GM12891 (cell line): ENCODE results near the gene PLA1A.
A peak's percentile ranks its signal among the peaks of the same experiment; 100 is the strongest.

Experiments used
- DNase-seq: peaks from one replicate; pipeline ENCODE4 v3.0.0; 2011; ENCODE audit warnings: low spot score; ENCODE audit not compliant: insufficient read length
- FAIRE-seq: peaks from 2 replicates; lab custom pipeline; 2011; peaks lifted over from hg19 to GRCh38; lab: Jason Lieb, UNC
- PAX5 ChIP-seq: IDR thresholded peaks from 2 replicates; pipeline ENCODE4 v1.6.1; 2011; ENCODE audit warnings: low read length, moderate library complexity, mild to moderate bottlenecking; ENCODE audit not compliant: insufficient read depth, severe bottlenecking
- POLR2A ChIP-seq: IDR thresholded peaks from 2 replicates; pipeline ENCODE4 v1.6.1; 2011; ENCODE audit warnings: low read depth, low read length, control low read depth
- POLR2AphosphoS5 ChIP-seq: IDR thresholded peaks from 2 replicates; pipeline ENCODE4 v1.6.1; 2011; ENCODE audit warnings: low read depth, low read length, control low read depth
- POU2F2 ChIP-seq: IDR thresholded peaks from 2 replicates; pipeline ENCODE4 v1.6.1; 2011; ENCODE audit warnings: low read depth, mild to moderate bottlenecking, control low read depth, low read length, moderate library complexity
- SPI1 ChIP-seq: IDR thresholded peaks from 2 replicates; pipeline ENCODE4 v1.6.1; 2011; ENCODE audit warnings: low read depth, low read length, control low read depth
- TAF1 ChIP-seq: IDR thresholded peaks from 2 replicates; pipeline ENCODE4 v1.6.1; 2011; ENCODE audit warnings: low read depth, low read length, control low read depth

The PLA1A gene

GRCh38 chr3:119635719-119636118 lies 38.0 kb downstream of the PLA1A start:
- no peak for FAIRE-seq
- no peak for TF ChIP-seq SPI1
- no peak for TF ChIP-seq TAF1
- no peak for TF ChIP-seq POLR2AphosphoS5
- TF ChIP-seq POU2F2: no peak
- no peak for TF ChIP-seq POLR2A
- TF ChIP-seq PAX5: no peak

DNA sequence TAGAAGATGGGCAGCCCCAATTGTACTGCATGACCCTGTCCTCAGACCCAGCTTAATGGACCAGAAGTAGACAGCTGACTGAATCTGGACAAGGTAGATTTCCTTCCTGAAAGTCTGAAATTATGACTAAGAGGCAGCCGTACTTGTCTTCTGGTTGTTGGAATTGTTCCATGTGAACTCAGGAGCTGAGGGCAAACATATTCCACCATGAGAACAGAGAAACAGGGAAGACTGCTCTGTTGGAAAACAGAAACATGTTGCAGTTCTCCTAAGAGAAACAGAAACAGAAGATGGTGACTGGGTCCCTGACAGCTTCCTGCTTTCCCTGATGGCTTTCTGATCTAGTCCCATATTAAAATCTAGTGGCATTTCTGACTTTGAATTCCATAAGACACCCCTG lies 38.6 kb downstream of the PLA1A start:
- DNase-seq: no peak
- no peak for TF ChIP-seq PAX5
- TF ChIP-seq TAF1: no peak
- no peak for TF ChIP-seq POU2F2
- FAIRE-seq: no peak

More at GRCh38 chr3:119635719-119636118, 38.0 kb downstream of the PLA1A start:
- no peak for DNase-seq

DNA sequence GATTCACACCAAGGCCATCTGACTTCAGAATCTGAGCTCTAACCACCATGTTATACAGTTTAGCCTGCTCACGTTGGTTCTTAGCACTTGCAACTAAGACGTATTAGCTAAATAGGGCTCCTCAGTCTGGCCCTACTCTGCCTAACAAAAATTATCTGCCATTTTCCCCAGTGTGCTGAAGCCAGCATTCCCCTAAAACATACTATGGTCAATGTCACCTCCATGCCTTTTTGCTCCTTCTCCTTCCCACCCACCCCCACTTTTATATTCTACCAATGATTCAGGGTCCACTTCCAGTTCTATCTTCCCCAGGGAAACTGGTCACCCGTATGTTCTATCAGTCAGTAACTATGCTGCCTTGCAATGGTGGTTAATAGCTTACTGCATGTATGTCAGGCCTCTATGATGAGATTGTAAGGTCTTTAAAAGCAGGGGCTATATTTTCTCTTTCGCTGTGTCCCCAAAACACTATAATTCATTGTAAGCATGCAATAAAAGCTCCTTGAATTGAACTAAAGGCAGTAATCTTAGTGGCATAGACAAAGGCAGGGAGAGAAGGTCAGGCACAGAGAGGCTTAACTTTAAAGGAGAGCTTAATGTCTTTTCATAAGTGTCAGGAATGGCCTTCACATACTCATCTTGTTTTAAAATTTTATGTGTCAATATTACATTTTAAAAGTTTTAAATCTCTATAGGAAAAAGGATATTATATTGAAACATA lies 39.4 kb downstream of the PLA1A start:
- FAIRE-seq (peak; percentile 73), DNase-seq (no peak)
- TF ChIP-seq TAF1 (no peak), POU2F2 (no peak), SPI1 (no peak), POLR2AphosphoS5 (no peak), POLR2A (no peak)

- TF ChIP-seq POLR2AphosphoS5: no peak
- no peak for TF ChIP-seq POLR2A
- TF ChIP-seq POU2F2: no peak
- TF ChIP-seq TAF1: no peak
- TF ChIP-seq SPI1: no peak
- no peak for TF ChIP-seq PAX5
- FAIRE-seq (peak; percentile 85), DNase-seq (no peak)
Observed at GRCh38 chr3:119637679-119638477, 40.2 kb downstream of the PLA1A start.

GRCh38 chr3:119639494-119640350 lies 42.0 kb downstream of the PLA1A start:
- TF ChIP-seq POU2F2: no peak
- TF ChIP-seq TAF1: no peak
- no peak for TF ChIP-seq POLR2AphosphoS5
- no peak for TF ChIP-seq POLR2A
- no peak for TF ChIP-seq SPI1
- no peak for TF ChIP-seq PAX5
- peak; percentile 71 for FAIRE-seq
- DNase-seq: no peak

DNA sequence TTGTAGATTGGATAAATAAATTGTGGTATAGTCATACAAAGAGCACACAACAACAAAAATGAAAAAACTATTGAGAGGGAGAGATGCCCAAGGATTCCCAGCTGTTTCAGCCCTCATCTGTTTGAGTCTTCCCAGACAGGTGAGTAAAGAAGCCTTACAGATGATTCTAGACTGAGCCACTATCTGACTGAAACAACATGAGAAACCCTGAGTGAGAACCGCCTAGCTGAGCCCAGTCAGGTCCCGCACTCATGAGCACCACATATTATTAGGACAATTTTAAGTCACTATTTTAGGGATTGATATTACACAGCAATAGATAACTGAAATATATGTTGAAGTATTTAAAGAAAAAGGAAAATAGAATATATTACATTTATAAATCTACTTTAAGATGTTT lies 43.7 kb downstream of the PLA1A start:
- no peak for DNase-seq
- FAIRE-seq: no peak
- TF ChIP-seq SPI1 (no peak), POU2F2 (no peak)

DNA sequence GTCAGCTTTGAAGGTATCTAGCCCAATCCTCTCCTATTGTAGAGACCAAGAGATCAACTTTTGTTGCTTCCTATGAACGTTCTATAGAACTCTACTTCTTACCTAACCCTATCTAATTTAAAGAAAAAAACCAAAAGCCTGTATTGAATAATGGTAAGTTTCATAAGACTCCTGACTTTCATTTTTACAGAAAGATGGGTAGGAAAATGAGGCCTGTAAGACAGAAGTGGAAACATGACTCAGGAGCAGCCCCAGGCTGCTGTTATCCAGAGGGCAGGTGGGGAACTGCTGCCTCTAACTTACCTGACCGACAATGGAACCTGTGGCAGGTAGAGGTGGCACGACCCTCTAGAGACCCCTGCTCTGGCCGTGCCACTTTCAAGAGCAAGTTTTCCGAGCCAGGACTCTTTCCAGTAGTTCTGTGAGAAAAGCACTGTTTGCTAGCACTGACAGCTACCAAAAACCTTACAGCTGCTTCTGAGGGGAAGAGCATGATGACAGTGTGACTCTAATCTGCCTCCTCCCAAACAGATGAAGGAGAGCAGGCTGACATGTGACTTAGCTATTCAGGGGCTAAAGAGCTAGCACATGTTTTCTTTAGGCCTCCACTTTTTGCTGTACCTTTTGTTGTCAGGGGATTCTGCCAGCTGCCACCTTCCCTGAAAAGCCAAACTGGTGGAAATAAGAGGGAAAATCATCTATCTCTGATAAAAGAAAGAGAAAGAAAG lies 45.2 kb downstream of the PLA1A start:
- DNase-seq (no peak), FAIRE-seq (no peak)
- no peak for TF ChIP-seq POLR2A
- no peak for TF ChIP-seq PAX5
- no peak for TF ChIP-seq POLR2AphosphoS5

DNA sequence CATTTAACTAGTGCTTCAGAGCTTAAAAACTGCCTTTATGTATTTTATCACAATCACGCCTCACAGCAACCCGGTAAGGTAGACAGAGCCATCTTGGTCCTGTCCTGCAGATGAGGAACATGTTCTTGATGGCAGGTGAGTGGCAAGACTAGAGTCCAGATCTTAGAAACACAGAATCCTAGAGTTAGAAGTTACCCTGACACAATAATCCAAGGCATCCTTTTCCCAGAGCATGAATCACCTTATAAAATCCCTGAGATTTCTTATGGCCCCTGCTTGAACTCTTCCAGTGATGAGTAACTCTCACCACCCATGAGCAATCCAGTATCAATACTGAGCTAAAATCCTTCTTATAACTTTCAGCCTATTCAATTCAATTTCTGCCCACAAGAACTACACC lies 45.8 kb downstream of the PLA1A start:
- FAIRE-seq (no peak), DNase-seq (no peak)
- TF ChIP-seq PAX5 (no peak), POU2F2 (no peak), SPI1 (no peak), TAF1 (no peak), POLR2A (no peak), POLR2AphosphoS5 (no peak)

DNA sequence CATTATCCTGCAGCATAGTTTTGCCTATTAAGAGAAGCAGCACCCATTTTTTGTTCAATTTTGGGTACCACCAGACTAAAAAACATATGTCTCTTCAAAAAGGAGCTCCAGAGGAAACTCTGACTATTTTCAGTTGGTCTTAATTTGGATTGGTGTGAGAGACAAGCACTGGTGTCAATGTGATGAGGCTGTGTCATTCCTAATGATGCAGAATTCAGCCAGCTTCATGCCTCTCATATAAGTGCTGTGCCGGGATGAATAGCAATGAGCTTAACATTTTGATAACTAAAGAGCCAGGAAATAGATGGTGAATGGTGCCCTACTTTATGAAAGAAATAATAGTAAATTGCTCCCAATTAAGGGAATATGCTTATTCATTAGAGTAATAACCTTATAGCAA lies 46.8 kb downstream of the PLA1A start:
- FAIRE-seq: no peak
- DNase-seq: no peak
- TF ChIP-seq PAX5 (no peak), POLR2AphosphoS5 (no peak)
